Measurements from ENCODE around the gene DIDO1.

The DIDO1 gene

DNA sequence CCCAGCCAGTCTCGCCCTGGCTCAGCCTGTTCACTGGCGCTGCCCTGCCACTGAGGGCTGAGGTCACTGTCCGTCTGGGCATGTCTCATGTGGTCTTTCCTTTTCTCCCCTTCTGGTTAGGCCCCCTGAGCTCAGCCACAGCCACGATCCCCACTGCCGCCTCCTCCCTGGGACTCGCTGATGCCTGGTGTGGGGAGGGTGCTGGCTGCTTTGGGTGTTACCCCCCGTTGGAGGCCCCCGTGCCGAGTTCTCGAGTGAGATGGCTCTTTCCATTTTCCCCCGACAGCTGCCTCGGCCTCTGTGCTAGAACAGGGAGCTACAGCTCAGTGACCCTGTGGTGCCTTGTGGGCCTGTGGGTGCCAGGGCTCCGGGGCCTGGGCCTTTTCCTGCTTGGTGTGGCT lies 49.8 kb downstream of the DIDO1 start:
- TF ChIP-seq TEAD4 (IDR thresholded peaks at IDR 0.05): no peak
- TF ChIP-seq FOXM1 (IDR thresholded peaks at IDR 0.05; ENCODE audit: borderline replicate concordance, low read depth): no peak
- TF ChIP-seq CREB1 (IDR thresholded peaks at IDR 0.05; ENCODE audit: low read depth): no peak
- no peak for TF ChIP-seq ZBTB7A (IDR thresholded peaks at IDR 0.05; ENCODE audit: low read depth)
- TF ChIP-seq USF1 (IDR thresholded peaks at IDR 0.05): no peak
- TF ChIP-seq, protein P1, sequence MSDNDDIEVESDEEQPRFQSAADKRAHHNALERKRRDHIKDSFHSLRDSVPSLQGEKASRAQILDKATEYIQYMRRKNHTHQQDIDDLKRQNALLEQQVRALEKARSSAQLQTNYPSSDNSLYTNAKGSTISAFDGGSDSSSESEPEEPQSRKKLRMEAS (IDR thresholded peaks at IDR 0.05): no peak
- no peak for TF ChIP-seq REST (IDR thresholded peaks at IDR 0.05; ENCODE audit: low read depth)
- no peak for TF ChIP-seq EP300 (IDR thresholded peaks at IDR 0.05; ENCODE audit: borderline replicate concordance)
- no peak for TF ChIP-seq NFIC (IDR thresholded peaks at IDR 0.05)
- no peak for TF ChIP-seq TAF1 (IDR thresholded peaks at IDR 0.05; ENCODE audit: low read depth)
- no peak for TF ChIP-seq EGR1 (IDR thresholded peaks at IDR 0.05)
- TF ChIP-seq YY1 (IDR thresholded peaks at IDR 0.05; ENCODE audit: low read depth): no peak
- no peak for TF ChIP-seq RAD21 (IDR thresholded peaks at IDR 0.05; ENCODE audit: low read depth)
- no peak for TF ChIP-seq TCF12 (IDR thresholded peaks at IDR 0.05; ENCODE audit: low read depth)
- TF ChIP-seq CEBPB (IDR thresholded peaks at IDR 0.05): no peak

- TF ChIP-seq CEBPB (IDR thresholded peaks at IDR 0.05) (no peak), CREB1 (IDR thresholded peaks at IDR 0.05; ENCODE audit: low read depth) (no peak), YY1 (IDR thresholded peaks at IDR 0.05; ENCODE audit: low read depth) (peak; percentile 69), ZBTB7A (IDR thresholded peaks at IDR 0.05; ENCODE audit: low read depth) (no peak), USF1 (IDR thresholded peaks at IDR 0.05) (peak; percentile 85), TCF12 (IDR thresholded peaks at IDR 0.05; ENCODE audit: low read depth) (0 out of 2 replicates have a peak, but pooled peaks have one; percentile 44), EGR1 (IDR thresholded peaks at IDR 0.05) (no peak), TAF1 (IDR thresholded peaks at IDR 0.05; ENCODE audit: low read depth) (no peak), TEAD4 (IDR thresholded peaks at IDR 0.05) (peak; percentile 33; the same call in 1 of the 2 replicates), RAD21 (IDR thresholded peaks at IDR 0.05; ENCODE audit: low read depth) (peak; percentile 42; the same call in 1 of the 2 replicates), REST (IDR thresholded peaks at IDR 0.05; ENCODE audit: low read depth) (no peak), NFIC (IDR thresholded peaks at IDR 0.05) (no peak), FOXM1 (IDR thresholded peaks at IDR 0.05; ENCODE audit: borderline replicate concordance, low read depth) (no peak), EP300 (IDR thresholded peaks at IDR 0.05; ENCODE audit: borderline replicate concordance) (no peak)
- TF ChIP-seq, protein P1 (IDR thresholded peaks at IDR 0.05): peak; percentile 49; the same call in 1 of the 2 replicates
Observed at GRCh38 chr20:62875419-62876361, 50.6 kb downstream of the DIDO1 start.

GRCh38 chr20:62874964-62875344 lies 51.4 kb downstream of the DIDO1 start:
- TF ChIP-seq CREB1 (IDR thresholded peaks at IDR 0.05; ENCODE audit: low read depth) (no peak), TAF1 (IDR thresholded peaks at IDR 0.05; ENCODE audit: low read depth) (no peak), USF1 (IDR thresholded peaks at IDR 0.05) (no peak), ZBTB7A (IDR thresholded peaks at IDR 0.05; ENCODE audit: low read depth) (no peak), CEBPB (IDR thresholded peaks at IDR 0.05) (no peak), TEAD4 (IDR thresholded peaks at IDR 0.05) (no peak), NFIC (IDR thresholded peaks at IDR 0.05) (no peak), REST (IDR thresholded peaks at IDR 0.05; ENCODE audit: low read depth) (no peak), EP300 (IDR thresholded peaks at IDR 0.05; ENCODE audit: borderline replicate concordance) (no peak), YY1 (IDR thresholded peaks at IDR 0.05; ENCODE audit: low read depth) (no peak), RAD21 (IDR thresholded peaks at IDR 0.05; ENCODE audit: low read depth) (no peak), TCF12 (IDR thresholded peaks at IDR 0.05; ENCODE audit: low read depth) (no peak)
- TF ChIP-seq, protein P1 (IDR thresholded peaks at IDR 0.05): no peak

Measured in Ishikawa (cell line).